A549 treated with dexamethasone at 1 μM for 4 hours (cell line): ENCODE results near the gene GGCX. TPM values are rescaled to one million over a fixed set of nuclear protein-coding genes. Genes with fewer than 3 reads are reported as not detected.

Experiments
- total RNA-seq: library from RNA; stranded (reverse); fragments of 200-300 nt; extraction: Qiagen RNA extraction; gene quantifications from 5 replicates; pipeline ENCODE4 v1.2.3, GENCODE V29; 2022

The GGCX gene
- total RNA-seq, result 38.3 to 43.4 TPM (median 41.7 TPM) in 5 replicates

DNA sequence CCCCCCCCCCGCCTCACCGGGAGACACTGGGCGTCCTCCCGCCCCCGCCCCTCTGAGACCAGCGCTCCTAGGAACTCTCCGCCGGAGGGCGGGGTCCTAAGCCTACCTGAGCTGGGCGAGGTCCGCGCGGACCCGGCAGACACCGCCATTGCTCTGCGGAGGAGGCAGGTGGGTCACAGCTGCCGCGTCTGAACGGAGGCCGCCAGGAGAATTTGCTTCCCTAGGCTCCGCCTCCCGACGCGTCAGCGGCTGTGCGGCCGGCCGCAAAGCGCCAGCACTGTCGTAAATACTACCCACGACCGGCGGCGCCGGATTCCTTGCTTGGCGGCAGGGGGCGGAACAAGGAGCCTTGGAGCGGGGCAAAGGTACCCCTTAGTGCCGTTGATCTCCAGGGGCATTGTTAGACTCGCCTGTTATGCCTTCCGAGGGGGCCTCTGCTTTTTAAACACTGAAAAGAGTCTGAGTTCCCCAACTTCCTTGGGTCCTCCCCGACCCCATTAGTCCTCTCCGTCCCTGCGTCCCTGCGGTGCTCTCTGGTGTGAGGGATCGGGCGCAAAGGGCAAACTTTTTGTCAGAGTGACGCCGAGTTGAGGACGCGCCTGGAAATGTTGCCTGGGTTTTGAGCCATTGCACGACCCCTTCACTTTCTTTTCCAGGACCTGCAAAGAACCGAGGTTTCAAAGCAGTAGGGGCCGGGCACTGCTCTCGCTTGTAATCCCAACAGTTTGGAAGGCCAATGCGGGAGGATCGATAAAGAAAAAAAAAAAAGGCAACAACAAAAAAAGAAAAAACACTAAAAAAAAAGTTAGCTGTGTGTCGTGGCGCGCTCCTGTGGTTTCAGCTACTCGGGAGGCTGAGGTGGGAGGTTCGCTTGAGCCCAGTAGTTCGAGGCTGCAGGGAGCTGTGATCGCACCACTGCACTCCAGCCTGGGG, at the start of gene GGCX:
Gene GGCX (minus strand): TSS at position 214 of the 933 bp plus-strand sequence. CDS start 65 bp downstream, at position 149.

DNA sequence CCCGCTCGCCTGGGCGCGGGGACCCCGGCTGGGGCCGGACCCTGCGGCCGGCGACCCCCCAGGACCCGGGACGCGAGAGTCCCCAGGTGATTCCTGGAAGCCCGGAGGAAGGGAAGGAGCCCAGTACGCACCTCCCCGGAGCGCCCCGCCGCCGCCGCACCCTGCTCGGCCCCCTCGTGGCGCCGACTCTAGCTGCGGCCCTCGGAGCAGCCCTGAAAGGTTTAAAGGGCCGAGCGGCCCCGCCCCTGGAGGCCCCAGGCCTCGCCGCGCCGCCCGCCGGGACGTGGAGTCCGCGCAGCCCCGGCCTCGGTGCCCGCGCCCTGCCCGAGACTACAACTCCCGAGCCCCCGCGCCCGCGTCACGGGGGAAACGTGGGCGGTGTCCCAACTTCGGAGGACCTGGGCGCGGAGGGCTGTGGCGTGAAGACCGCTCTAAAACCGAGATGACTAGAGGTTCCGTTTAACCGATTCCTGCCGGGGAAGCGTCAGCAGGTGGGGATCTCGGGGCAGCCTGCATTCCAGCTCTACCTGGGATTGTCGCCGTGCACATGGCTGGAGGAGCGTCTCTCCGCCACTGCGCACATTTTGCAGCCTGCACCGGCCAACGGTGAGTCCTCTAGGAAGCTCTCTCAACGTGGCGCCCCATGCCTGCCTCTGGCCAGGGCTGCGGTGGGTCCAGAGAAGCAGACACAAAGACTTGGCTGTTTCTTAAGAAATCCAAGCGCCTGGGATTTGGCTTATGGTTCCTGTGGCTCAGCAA, 41.4 kb upstream of the GGCX start, which contains the start of gene TMEM150A:
Gene TMEM150A (minus strand): TSS at position 223 of the 759 bp plus-strand sequence. CDS start 750 bp downstream, outside the sequence.

GRCh38 chr2:85595301-85596025, 34.2 kb upstream of the GGCX start, which contains the start of gene RNF181:
Gene RNF181 (plus strand): TSS chr2:85595745. CDS start chr2:85595764, 19 bp downstream.

GRCh38 chr2:85584354-85584856, 23.1 kb upstream of the GGCX start, which contains the start of gene VAMP5:
Gene VAMP5 (plus strand): TSS chr2:85584431. CDS start chr2:85584491, 60 bp downstream.

DNA sequence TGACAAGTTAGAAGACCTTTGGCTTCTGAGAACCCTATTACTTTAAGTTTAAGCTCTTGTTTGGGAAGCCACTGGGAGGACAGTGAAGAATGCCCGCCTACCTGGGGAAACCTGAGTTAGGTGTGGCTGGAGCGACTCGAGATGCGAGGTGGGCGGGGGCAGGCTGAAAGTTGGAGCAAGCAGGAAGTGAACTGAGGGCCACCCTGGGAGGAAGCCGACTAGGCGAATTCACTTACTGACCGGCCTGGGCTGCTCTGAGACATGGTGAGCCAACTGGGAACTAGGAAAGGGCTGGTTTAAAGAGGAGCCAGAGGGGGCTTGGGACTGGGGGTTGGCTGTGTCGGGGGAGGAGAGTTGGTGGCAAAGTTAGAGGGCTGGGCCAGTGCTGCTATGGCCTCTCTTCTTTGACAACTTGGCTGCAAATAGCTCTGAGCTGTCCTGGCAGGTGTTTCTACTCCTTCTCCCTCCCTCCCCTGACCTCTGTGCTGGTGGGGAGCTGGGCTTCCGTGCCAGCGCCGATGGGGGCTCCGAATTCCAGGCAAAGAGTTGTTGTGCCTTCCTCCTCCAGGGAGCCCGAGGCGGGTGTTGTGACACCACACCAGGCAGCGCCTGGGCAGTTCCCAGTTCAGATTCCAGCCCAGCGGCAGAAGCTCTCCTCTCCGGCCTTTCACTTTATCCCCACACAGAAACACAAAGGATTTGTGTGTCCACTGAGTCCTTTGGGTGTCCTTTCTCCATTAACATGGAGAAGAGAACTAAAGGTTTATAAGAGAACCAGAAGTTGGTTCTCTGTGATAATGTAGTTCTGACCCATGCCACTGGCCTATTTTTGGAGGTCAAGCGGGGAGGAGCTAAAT, 16.3 kb upstream of the GGCX start, which contains the start of gene VAMP8:
Gene VAMP8 (plus strand): TSS at position 201 of the 857 bp plus-strand sequence. CDS start 61 bp downstream, at position 262.

DNA sequence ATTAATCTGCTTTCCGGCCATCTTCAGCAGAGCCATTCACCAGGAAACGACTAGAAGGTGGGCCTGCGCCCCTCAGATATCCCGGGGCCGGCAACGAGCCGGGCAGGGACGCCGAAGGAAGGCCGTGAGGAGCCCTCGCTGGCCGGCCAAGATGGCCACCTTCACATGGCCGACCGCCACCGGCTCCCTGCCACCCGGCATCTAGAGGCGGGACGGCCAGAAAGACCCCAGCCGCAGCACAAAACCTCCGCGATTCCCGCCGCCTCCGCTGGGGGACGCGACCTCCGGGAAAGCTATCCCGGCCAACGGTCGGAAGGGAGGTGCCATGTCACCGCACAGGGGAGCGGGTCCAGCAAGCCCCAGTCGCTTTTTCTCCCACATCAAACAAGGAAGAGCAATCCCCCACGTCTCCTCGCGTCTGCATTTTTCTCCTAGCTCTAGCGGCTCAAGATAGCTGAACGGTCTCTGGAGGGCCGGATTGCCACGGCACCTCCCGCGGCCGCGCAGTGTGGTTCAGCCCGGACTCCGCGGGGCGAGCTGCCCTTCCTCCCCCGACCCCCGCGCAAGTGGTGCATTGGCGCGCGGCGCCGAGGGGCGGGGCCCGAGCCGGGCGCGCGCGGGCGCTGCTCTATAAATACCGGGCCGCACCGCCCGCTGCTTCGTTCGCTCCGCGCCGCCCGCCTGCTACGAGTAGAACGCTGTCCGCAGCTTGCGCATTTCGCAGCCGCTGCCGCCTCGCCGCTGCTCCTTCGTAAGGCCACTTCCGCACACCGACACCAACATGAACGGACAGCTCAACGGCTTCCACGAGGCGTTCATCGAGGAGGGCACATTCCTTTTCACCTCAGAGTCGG, 22.6 kb downstream of the GGCX start, which contains the start of gene MAT2A:
Gene MAT2A (plus strand): TSS at position 662 of the 854 bp plus-strand sequence. CDS start 120 bp downstream, at position 782.

Other genes with a start within 250 kb of the GGCX start
- gene TGOLN2, start 233.5 kb downstream of the GGCX start, total RNA-seq, result 89.8 to 121 TPM (median 114 TPM) in 5 replicates
- gene RETSAT, start 207.0 kb downstream of the GGCX start, total RNA-seq, result 47.8 to 57.1 TPM (median 51.4 TPM) in 5 replicates
- gene ELMOD3, start 206.7 kb downstream of the GGCX start, total RNA-seq, result 10.2 to 10.8 TPM (median 10.5 TPM) in 5 replicates
- 90.5 to 114 TPM (median 92.1 TPM) in 5 replicates for gene CAPG, start 151.1 kb downstream of the GGCX start, total RNA-seq
- gene SH2D6, start 142.8 kb downstream of the GGCX start, total RNA-seq, result 0.66 to 1.1 TPM (median 0.98 TPM) in 5 replicates
- 523 to 615 TPM (median 601 TPM) in 5 replicates for gene MAT2A, start 22.3 kb downstream of the GGCX start, total RNA-seq
- gene VAMP8, start 16.1 kb upstream of the GGCX start, total RNA-seq, result 13.9 to 21.4 TPM (median 15.6 TPM) in 5 replicates
- 0.13 to 0.15 TPM (median 0.14 TPM) in 3 of 5 replicates, not detected in the others for gene VAMP5, start 22.9 kb upstream of the GGCX start, total RNA-seq
- 163 to 193 TPM (median 170 TPM) in 5 replicates for gene RNF181, start 34.3 kb upstream of the GGCX start, total RNA-seq
- gene TMEM150A, start 41.2 kb upstream of the GGCX start, total RNA-seq, result 11.7 to 15.9 TPM (median 14.8 TPM) in 5 replicates
- 22.1 to 26.2 TPM (median 24.1 TPM) in 5 replicates for gene C2orf68, start 50.6 kb upstream of the GGCX start, total RNA-seq
- gene USP39, start 54.7 kb upstream of the GGCX start, total RNA-seq, result 70.9 to 76.6 TPM (median 73.4 TPM) in 5 replicates
- gene SFTPB, start 106.7 kb upstream of the GGCX start, total RNA-seq, result 0.09 to 0.22 TPM (median 0.16 TPM) in 4 of 5 replicates, not detected in the other
- 0.21 to 0.44 TPM (median 0.30 TPM) in 5 replicates for gene GNLY, start 132.9 kb upstream of the GGCX start, total RNA-seq
- gene ATOH8, start 192.5 kb upstream of the GGCX start, total RNA-seq, result 14.5 to 19.7 TPM (median 17.9 TPM) in 5 replicates